ENCODE data around the gene IGLL5.

IGLL5 gene

DNA sequence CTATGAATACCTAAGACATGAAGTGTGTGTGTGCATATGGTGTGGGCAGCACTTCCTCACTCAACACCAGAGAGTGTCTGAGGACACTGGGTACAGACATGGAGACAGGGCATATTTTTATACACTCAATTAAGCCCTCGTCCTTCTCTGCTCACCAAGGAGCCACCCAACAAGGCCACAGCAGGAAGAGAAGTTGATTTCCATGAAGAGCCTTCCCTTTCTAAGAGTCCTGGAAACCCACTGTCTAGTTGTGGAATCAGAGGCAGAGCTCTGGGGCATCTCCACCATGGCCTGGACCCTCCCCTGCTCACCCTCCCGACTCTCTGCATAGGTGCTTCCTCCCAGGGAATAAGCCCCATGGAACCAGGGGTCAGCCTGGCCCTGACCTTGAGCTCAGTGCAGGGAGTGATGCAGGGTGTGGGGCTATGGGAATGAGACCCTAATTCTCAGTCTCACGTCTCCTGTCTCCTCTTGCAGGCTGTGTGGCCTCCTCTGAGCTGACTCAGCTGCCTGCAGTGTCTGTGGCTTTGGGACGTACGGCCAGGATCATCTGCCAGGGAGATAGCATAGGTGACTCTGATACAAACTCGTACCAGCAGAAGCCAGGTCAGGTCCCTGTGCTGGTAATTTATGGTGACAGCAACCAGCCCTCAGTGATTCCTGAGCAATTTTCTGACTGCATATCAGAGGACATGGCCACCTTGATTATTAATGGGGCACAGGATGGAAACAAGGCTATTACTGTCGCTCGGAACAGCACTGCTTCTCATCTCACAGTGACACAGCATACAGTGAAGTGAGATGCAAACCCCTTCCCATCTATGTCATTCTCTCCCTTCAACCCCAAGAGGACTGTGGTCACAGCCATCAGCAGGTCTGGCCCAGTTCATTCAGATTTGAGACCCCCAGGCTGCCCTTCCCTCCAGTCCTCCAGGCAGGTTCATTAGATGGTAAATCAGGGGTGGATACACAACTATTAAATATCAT lies 14.6 kb upstream of the IGLL5 start:
- Mint-ChIP-seq H3K36me3 (peaks cover 6% of the 10 kb centered on the region), H3K9me3 (ENCODE audit: low read depth) (peaks cover 8% of the 10 kb centered on the region), H3K4me3 (no peak overlapping the region), H3K27me3 (no peaks in the 10 kb centered on the region), H3K27ac (no peak overlapping the region), H3K4me1 (ENCODE audit: low read depth) (peaks cover 3% of the 10 kb centered on the region)

DNA sequence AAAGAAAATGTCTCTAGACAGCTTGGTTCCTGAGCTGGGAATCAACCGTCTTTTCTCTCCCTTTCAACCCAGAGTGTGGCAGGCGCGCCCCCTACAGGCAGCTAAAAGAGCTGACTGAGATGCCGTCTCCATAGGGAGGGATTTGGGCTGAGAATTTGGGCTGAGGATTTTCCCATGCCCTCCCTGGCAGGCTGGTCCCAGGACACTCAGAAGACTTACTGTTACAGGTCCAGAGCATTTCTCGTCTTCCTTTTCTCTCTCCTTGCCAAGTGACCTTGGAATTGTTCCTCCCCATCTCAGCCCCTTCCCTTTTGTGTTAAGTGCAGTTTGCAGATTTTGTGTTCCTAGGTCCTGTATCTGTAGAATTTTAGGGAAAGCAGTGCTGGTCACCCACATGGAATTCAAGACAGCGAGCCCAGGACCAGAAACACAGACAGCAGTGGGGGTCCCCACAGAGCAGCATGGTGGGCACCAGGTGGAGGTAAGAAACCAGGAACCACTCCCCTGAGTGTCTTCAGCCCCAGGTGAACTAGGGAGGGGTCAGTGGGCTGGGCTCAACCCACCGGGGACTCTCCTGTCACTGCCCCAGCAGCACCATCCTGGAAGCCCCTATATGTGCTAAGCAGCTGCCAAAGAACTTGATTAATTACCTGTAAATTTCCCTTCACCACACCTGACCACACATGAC lies 9.9 kb upstream of the IGLL5 start:
- Mint-ChIP-seq H3K36me3 (peaks cover 6% of the 10 kb centered on the region), H3K9me3 (ENCODE audit: low read depth) (peaks cover 8% of the 10 kb centered on the region), H3K27me3 (no peaks in the 10 kb centered on the region), H3K4me1 (ENCODE audit: low read depth) (no peaks in the 10 kb centered on the region), H3K27ac (no peak overlapping the region), H3K4me3 (no peak overlapping the region)

DNA sequence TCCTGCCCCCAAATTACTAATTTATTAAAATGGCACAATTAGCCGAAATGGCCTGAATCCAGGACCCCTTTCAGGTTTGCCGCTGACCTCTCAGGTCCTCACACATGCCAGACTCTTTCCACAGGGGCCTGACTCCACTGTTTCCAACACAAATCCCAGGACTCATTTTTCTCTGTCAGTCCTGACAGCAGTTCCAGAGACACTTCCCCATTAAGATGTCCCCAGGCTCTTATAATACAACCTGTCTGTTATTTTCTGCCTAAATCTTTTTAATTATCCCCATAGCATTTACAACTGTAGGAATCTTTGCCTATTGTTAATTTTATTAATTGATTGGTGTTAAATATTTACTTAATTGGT lies 9.4 kb upstream of the IGLL5 start:
- Mint-ChIP-seq H3K4me3 (no peak overlapping the region), H3K27me3 (no peaks in the 10 kb centered on the region), H3K27ac (no peak overlapping the region), H3K9me3 (ENCODE audit: low read depth) (peaks cover 8% of the 10 kb centered on the region), H3K4me1 (ENCODE audit: low read depth) (no peaks in the 10 kb centered on the region), H3K36me3 (peaks cover 6% of the 10 kb centered on the region)

DNA sequence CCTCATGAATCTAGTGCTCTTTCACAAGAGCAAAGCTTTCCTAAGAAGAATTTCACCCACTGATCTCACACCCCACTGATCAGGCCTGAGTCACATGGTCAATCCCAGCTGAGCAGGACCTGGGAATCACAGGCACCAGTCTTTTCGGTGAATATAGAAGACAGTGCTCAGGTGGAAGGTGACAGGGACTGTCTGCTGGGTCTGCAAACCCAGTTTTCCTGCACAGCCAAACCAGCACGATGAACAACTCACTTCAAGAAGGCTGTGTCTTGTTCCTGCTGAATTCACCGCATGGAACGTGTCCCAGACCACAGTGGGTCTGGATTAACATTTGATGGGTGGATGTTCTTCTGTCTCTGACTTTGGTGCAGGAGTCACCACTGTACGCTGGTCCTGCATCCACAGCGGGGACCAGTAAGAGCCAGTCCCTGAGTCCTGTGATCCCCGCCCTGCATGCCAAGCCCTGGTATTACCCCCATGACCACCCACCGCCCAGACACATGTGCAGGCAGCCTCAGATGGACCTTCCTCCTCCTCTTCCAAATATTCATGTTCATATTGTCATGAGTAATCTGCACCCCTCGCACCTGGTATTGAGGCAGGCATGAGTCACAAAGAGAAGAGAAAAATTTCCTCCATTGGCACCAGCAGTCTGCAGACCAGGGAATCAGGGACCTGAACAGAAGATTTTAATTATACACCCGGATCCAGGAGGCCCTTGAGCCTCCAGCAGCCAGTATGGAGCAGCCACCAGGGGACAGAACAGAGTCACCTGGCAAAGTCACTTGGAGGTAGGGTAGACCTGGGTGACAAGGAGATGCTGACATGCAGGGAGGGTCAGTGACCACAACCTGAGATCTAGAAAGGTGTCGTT lies 8.6 kb upstream of the IGLL5 start:
- H3K27ac Mint-ChIP-seq = no peak overlapping the region
- H3K4me3 Mint-ChIP-seq = no peak overlapping the region
- H3K27me3 Mint-ChIP-seq = no peaks in the 10 kb centered on the region
- peaks cover 3% of the 10 kb centered on the region for H3K9me3 Mint-ChIP-seq (ENCODE audit: low read depth)
- peaks cover under 1% of the 10 kb centered on the region for H3K4me1 Mint-ChIP-seq (ENCODE audit: low read depth)
- peaks cover 2% of the 10 kb centered on the region for H3K36me3 Mint-ChIP-seq

DNA sequence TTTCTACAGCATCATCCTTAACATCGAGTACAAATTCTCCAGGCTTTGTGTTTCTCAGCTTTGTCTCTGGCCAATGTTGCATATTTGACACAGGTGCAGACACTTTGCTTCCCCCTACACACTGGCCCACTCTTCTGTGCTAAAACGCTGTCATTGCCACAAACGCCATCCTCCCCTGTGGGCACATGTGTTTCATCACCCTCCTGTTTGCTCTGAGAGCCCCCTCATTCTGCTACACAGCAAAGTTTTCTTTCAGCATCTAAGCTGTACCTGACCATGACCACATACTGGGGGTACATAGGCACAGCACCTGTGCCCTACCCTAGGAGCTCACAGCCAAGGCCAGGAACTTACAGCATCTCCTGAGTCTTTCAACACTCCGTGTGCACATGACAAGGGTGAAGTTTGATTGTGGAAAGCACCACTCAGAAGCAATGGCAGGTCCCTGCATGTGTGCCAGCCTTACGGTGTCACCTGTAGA lies 7.9 kb upstream of the IGLL5 start:
- H3K4me1 Mint-ChIP-seq (ENCODE audit: low read depth) = peaks cover 2% of the 10 kb centered on the region
- H3K9me3 Mint-ChIP-seq (ENCODE audit: low read depth) = peaks cover under 1% of the 10 kb centered on the region
- H3K27me3 Mint-ChIP-seq = no peaks in the 10 kb centered on the region
- no peak overlapping the region for H3K27ac Mint-ChIP-seq
- no peak overlapping the region for H3K4me3 Mint-ChIP-seq
- no peaks in the 10 kb centered on the region for H3K36me3 Mint-ChIP-seq

DNA sequence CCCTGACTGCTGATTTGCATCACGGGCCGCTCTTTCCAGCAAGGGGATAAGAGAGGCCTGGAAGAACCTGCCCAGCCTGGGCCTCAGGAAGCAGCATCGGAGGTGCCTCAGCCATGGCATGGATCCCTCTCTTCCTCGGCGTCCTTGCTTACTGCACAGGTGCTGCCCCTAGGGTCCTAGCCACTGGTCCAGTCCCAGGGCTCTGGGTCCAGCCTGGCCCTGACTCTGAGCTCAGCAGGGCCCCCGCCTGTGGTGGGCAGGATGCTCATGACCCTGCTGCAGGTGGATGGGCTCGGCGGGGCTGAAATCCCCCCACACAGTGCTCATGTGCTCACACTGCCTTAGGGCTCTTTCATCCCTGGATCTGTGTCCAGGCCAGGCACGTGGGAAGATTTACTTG lies 7.0 kb upstream of the IGLL5 start:
- Mint-ChIP-seq H3K4me3 (no peak overlapping the region), H3K9me3 (ENCODE audit: low read depth) (no peaks in the 10 kb centered on the region), H3K36me3 (no peaks in the 10 kb centered on the region), H3K4me1 (ENCODE audit: low read depth) (peaks cover 3% of the 10 kb centered on the region), H3K27ac (no peak overlapping the region), H3K27me3 (peaks cover 1% of the 10 kb centered on the region)

DNA sequence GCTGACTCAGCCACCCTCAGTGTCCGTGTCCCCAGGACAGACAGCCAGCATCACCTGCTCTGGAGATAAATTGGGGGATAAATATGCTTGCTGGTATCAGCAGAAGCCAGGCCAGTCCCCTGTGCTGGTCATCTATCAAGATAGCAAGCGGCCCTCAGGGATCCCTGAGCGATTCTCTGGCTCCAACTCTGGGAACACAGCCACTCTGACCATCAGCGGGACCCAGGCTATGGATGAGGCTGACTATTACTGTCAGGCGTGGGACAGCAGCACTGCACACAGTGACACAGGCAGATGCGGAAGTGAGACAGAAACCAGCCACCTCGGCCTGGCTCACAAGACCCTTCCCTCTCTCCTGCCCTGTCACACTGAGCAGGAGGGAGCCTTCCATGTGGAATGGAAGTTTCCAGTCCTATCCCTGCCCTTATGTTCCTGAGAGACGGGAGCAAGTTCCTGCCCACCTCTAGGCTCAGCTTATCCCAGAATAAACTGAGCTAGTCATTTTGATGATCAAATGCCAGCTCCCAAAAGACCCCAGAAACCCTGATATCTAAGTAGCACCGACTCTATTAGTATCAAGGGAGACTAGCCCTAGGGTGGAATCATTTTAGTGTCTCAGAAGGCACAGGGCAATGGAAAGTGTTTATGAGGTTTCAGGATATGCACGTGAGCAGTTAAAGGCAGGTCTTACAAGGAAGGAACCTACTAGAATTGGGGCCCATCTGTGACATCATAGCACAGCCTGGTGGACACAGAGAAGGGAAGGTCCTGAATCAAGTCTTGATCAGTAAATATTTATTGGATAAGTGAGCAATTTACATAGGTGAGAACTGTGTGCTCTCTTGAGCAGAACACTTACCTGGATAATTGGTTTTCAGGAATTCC lies 6.3 kb upstream of the IGLL5 start:
- Mint-ChIP-seq H3K27ac (no peak overlapping the region), H3K4me3 (no peak overlapping the region), H3K4me1 (ENCODE audit: low read depth) (peaks cover 4% of the 10 kb centered on the region), H3K36me3 (no peaks in the 10 kb centered on the region), H3K27me3 (peaks cover 1% of the 10 kb centered on the region), H3K9me3 (ENCODE audit: low read depth) (no peaks in the 10 kb centered on the region)

DNA sequence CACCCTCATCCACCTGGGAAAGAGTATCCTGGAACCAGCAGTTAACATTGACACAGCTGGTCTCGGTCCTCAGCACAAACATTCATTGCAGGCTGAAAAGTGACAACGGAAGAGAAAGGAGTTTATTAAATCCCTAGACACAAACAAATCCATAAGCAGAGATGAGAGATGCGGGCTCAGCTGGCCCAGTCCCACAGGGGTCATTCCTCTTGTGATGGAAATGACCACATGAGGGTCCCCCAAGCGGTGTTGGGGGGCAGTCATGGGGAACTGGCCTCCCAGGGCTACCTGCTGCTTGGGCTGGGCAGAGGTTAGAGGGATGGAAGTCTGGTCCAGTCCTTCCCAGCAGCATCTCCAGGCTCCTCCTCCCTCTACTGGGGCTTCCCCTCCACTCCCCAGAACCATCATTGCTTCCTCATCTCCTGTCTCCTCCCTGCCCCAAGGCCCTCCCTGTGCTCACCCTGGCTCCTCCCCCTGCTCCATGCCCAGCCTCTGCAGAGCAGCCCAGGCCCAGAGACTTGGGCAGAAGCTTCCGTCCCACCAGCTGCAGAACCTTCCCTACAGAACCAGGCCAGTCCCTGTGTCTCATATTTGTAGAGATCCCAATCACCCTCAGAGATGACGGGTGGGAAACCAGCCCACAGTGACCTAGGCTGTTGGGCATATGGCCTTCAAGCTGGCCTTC lies 5.4 kb upstream of the IGLL5 start:
- no peaks in the 10 kb centered on the region for H3K36me3 Mint-ChIP-seq
- no peaks in the 10 kb centered on the region for H3K9me3 Mint-ChIP-seq (ENCODE audit: low read depth)
- H3K27ac Mint-ChIP-seq = no peak overlapping the region
- H3K4me1 Mint-ChIP-seq (ENCODE audit: low read depth) = peaks cover 4% of the 10 kb centered on the region
- peaks cover 1% of the 10 kb centered on the region for H3K27me3 Mint-ChIP-seq
- no peak overlapping the region for H3K4me3 Mint-ChIP-seq

DNA sequence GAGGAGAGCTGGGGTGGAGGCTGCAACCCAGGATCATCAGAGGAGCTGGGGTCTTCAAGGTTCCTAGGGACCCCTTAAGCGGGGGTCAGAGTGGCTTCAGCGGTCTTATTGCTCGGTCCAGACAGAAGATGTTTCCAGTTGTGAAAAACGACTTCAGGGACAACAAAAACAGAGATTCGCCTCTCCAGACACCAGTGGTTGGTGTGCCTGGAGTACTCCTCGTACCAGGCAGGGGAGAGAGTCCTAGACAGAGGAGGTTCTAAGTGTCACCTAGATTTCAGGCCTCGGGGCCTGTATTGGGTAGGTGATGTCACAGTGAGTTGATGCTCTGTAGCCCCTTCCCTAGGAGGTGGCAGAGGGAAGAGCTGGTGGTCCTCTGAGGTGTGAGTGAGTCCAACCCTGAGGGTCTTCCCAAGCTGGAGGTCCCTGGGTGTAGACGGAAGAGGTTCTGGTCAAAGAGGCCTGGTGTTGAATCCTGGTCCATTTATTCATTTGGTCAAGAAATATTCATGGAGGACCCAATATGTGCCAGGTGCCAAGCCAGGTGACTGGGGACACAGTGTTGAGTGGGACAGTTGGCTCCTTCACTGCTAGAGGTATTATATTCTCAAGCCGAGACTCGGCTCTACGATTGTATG lies 4.4 kb upstream of the IGLL5 start:
- no peaks in the 10 kb centered on the region for H3K9me3 Mint-ChIP-seq (ENCODE audit: low read depth)
- H3K36me3 Mint-ChIP-seq = no peaks in the 10 kb centered on the region
- H3K4me1 Mint-ChIP-seq (ENCODE audit: low read depth) = peaks cover 4% of the 10 kb centered on the region
- no peak overlapping the region for H3K27ac Mint-ChIP-seq
- no peak overlapping the region for H3K4me3 Mint-ChIP-seq
- peaks cover 1% of the 10 kb centered on the region for H3K27me3 Mint-ChIP-seq

DNA sequence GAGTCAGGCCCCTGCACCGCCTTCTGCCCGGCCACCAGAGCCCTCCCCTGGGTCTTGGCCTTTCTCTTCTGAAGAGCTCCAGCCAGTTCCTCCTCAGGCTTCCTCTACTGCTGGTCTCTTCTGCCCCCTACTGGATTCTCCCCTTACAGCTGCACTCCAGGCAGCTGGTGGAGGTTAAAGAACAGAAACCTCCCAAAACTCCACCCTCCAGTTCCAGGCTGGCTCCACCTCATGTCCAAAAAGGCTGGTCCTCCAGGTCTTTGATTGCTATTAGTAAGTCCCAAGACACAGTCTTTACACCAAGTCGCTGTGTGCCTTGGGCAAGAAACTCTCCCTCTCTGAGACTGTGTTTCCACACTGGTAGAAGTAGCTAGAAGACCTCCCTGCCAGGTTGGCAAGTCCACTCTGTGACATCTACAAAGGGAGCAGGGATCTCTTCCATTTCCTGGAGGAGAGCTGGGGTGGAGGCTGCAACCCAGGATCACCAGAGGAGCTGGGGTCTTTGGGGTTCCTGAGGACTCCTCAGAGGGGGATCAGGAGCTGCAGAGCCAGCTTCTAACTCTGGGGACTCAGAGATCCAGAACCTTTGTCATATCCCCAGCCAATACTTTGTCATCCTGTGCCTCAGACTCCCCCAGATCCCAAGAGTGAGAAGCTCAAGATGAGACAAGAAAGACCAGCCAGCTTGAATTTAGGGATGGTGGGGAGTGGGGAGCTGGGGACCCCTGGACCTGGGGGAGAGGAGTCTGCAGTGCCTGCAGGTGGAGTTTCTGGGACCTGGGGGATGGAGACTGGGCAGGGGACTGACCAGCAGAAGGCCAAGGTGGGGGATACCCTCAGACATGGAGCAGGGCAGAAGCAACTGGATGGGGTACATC lies 3.4 kb upstream of the IGLL5 start:
- Mint-ChIP-seq H3K36me3 (no peaks in the 10 kb centered on the region), H3K4me1 (ENCODE audit: low read depth) (peaks cover 4% of the 10 kb centered on the region), H3K27me3 (peaks cover 1% of the 10 kb centered on the region), H3K4me3 (no peak overlapping the region), H3K27ac (no peak overlapping the region), H3K9me3 (ENCODE audit: low read depth) (no peaks in the 10 kb centered on the region)

DNA sequence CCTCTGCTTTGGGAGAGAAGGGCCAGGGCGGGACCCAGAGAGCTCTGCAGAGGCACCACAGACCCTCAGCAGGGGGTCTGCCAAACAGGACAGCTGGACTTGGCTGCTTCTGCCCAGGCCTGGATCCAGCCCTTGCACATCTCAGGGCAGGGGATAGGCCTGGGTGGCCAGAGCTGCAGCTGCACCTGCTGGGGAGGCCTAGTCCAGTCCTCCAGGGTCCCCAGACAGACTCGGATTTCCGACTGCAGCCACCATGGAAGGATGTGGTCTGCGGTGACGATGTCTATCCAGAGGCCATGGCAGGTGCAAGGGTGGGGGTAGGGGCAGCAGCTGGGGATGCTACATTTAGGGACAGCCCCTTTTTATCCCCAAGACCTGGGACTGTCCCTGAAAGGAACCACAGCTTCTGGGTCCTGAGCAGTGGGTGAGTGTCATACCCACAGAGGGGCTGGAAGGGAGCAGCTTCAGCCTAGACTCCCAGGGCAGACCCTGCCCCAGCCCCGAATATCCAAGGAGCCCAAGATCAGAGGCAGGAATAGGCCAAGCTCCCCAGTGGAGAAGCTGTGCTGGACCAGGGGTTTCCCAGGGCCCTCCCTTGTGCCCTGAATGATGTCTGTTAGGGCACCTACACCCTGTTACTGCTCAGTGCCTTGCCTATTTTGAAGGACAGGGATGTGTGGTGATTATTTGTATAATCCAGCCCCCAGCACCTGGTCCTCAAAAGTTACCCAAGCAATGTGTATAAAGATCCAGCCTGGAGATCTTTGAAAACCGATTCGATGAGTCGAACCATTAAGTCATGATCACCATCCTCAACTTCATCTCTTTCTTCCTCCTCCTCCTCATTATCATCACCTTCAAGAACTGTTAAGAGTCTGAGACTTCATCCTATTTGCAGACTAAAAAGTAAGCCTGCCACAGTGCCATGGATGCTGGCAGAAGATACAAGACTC lies 2.5 kb upstream of the IGLL5 start:
- Mint-ChIP-seq H3K4me1 (ENCODE audit: low read depth) (peaks cover 4% of the 10 kb centered on the region), H3K9me3 (ENCODE audit: low read depth) (no peaks in the 10 kb centered on the region), H3K36me3 (no peaks in the 10 kb centered on the region), H3K27ac (no peak overlapping the region), H3K4me3 (no peak overlapping the region), H3K27me3 (peaks cover 1% of the 10 kb centered on the region)

DNA sequence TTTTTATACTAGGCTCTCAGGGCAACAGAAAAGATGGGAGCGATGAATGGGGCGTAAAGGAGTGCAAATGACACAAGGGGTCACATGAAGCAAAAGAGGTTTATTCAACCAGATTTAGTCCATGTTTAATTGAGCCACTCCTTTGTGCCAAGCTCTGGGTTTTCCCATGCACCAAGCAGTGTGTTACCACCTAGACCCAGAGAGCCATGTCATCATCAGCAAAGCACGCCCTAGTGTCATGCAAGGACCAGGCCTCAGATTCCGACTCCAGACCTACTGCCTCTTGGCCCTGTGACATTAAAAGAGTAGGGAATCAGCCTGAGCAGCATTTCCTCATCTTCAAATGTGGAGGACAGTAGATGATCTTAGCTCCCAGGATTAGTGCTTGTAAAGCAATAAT lies 1.1 kb upstream of the IGLL5 start:
- H3K4me3 Mint-ChIP-seq = no peak overlapping the region
- peaks cover 4% of the 10 kb centered on the region for H3K27me3 Mint-ChIP-seq
- H3K36me3 Mint-ChIP-seq = no peaks in the 10 kb centered on the region
- peaks cover 4% of the 10 kb centered on the region for H3K4me1 Mint-ChIP-seq (ENCODE audit: low read depth)
- no peak overlapping the region for H3K27ac Mint-ChIP-seq
- no peaks in the 10 kb centered on the region for H3K9me3 Mint-ChIP-seq (ENCODE audit: low read depth)
